ENCODE results near the gene GCNT4. TPM values are rescaled to one million over a fixed set of nuclear protein-coding genes. Genes with fewer than 3 reads are reported as not detected.

The GCNT4 gene
- polyA plus RNA-seq, 2 of the 4 experiments (the other 2 are of a cell fraction), result 0.28 to 0.39 TPM

DNA sequence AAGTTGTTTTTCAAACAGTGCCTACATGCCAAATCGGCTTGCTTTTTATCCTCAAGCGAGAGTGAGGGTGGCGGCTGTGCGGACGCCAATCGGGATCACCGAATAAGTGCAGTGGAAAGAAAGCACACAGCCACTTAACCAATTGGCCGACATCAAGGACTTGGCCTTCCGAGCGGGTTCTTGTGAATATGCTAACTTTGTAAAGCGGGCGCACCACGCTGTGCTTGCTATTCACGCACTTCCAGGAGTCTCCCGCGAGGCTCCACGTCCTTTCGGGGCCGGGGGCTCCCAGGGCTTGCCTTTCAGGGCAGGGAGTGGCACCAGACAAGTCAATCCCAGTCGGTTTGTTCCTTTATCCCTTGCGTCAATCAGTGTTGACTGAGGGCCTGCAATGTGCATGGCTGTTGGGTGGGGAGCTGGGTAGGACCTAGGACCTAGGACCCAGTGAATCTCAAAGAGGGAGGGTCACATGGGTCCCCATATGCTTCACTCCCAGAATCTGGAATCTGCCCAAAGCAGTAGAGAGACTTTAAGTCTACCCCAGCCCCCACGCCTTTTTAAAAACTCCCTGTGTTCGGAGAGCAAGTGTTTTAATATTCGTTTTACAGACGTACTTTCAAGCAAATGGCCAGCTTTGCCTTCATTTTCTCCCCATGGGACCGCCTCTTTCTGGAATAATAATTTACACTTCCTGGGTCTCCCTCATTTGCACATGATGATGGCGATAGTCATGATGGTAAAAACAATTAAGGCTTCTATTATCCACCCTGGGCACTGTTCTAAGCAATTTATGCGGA, 2.0 kb upstream of the GCNT4 start:
- no peak for FAIRE-seq
- Histone ChIP-seq H3K4me2 (peak overlapping the region; percentile 93), H3K27ac (peak overlapping the region; percentile 74 to 92), H3K4me1 (peaks cover 16% of the 10 kb centered on the region; the same call in 2 of the 3 replicates), H3K9me3 (no peaks in the 10 kb centered on the region), H3K4me3 (peak overlapping the region; percentile 73)
- ATAC-seq, result no peak
- CTCF ChIA-PET, result interaction anchor here (0.6 to 2.9 kb wide), 6 partner anchors 12 to 1361 kb away, joined by 3 to 16 read pairs (median 4); partner anchors contain the start of gene ANKRD31
- no peak for DNase-seq (ENCODE audit: low read depth in 1 of 2, low spot score in 1 of 2)
- 87% methylated on average over 28 of the region's 28 CpGs for WGBS (ENCODE audit: missing lambda C conversion rate)
- POLR2A ChIA-PET, result interaction anchor here (0.7 to 2.5 kb wide), 3 partner anchors 183 to 283 kb away, joined by 3 to 13 read pairs (median 9); partner anchors contain the start of genes ANKRD31 and HMGCR
- TF ChIP-seq POLR2AphosphoS2 (conservative IDR thresholded peaks at IDR 0.05; ENCODE audit: low read length) (no peak), RFX5 (IDR thresholded peaks at IDR 0.05) (no peak), BHLHE40 (IDR thresholded peaks at IDR 0.05; ENCODE audit: low read depth, low read length) (no peak), FOXS1 (CRISPR knock-in tag; IDR thresholded peaks at IDR 0.05) (no peak), ZSCAN20 (CRISPR knock-in tag; IDR thresholded peaks at IDR 0.05) (no peak)
- TF ChIP-seq, protein P1, sequence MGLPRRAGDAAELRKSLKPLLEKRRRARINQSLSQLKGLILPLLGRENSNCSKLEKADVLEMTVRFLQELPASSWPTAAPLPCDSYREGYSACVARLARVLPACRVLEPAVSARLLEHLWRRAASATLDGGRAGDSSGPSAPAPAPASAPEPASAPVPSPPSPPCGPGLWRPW (IDR thresholded peaks at IDR 0.05), result no peak

DNA sequence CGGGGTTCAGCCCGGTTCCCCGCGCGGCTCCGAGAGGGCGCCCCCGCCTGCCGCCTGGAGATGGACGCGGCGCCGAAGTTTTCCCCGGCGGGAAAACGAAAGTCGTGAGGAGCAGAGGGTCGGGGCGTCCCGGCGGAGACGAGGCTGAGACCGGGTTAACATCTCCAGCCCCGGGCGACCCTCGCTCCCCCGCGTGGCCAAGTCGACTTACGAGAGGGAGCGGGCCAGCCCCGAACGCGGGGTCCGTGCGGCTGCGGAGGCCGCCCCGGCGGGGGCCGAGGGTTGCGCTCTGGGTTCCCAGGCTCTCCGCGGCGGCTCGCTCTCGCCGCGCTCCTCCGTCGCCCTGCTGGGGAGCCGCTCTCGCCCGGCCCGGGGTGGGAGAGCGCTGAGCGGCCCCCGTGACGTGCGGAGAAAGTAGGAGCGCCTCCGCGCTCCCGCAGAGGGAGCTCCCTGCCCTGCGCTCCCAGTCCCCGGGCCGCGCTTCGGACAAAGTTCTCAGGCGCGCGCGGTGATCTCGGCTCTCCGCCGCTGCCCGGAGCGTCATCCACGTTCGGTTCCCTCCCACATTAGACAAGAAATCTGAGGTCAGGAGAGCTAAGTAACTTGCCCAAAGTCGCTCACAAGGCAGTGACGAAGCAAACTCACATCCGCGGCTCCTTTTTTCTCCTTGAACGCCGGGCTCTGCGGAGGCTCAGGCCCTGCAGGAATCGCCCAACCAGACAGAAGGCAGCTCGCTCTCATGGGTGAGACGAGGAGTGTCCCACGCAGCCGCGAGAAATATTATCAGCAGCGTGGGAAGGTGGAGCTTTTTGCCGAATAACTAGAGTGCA, 1.2 kb upstream of the GCNT4 start:
- WGBS (ENCODE audit: missing lambda C conversion rate), result 2% methylated on average over 40 of the region's 95 CpGs
- ChIA-PET CTCF (interaction anchor here (0.7 to 2.9 kb wide), 7 partner anchors 11 to 212 kb away, joined by 3 to 16 read pairs (median 5); partner anchors contain the start of gene ANKRD31), POLR2A (interaction anchor here (0.7 to 2.5 kb wide), 3 partner anchors 183 to 283 kb away, joined by 3 to 13 read pairs (median 9); partner anchors contain the start of genes ANKRD31 and HMGCR)
- Histone ChIP-seq H3K27ac (peak overlapping the region; percentile 74 to 92), H3K4me3 (peak overlapping the region; percentile 73), H3K9me3 (no peaks in the 10 kb centered on the region), H3K4me2 (peak overlapping the region; percentile 93), H3K4me1 (peaks cover 16% of the 10 kb centered on the region; the same call in 2 of the 3 replicates)
- TF ChIP-seq KDM5A (IDR thresholded peaks at IDR 0.05) (no peak), JUN (IDR thresholded peaks at IDR 0.05) (peak in 1 of 2 experiments; percentile 46; a peak in 1 of 5 replicates), RAD21 (conservative IDR thresholded peaks at IDR 0.05 in 1 of 2, IDR thresholded peaks at IDR 0.05 in 1 of 2) (0 out of 5 replicates have a peak, but pooled peaks of 1 of the 2 experiments have one; percentile 14), FOSL2 (IDR thresholded peaks at IDR 0.05) (no peak), FOSL2 (CRISPR knock-in tag; IDR thresholded peaks at IDR 0.05) (no peak), HDAC2 (IDR thresholded peaks at IDR 0.05) (0 out of 2 replicates have a peak, but pooled peaks have one; percentile 84)
- TF ChIP-seq, protein P2, sequence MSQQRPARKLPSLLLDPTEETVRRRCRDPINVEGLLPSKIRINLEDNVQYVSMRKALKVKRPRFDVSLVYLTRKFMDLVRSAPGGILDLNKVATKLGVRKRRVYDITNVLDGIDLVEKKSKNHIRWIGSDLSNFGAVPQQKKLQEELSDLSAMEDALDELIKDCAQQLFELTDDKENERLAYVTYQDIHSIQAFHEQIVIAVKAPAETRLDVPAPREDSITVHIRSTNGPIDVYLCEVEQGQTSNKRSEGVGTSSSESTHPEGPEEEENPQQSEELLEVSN (IDR thresholded peaks at IDR 0.05; ENCODE audit: borderline replicate concordance, low read depth), result peak; percentile 84
- TF ChIP-seq, protein P3, sequence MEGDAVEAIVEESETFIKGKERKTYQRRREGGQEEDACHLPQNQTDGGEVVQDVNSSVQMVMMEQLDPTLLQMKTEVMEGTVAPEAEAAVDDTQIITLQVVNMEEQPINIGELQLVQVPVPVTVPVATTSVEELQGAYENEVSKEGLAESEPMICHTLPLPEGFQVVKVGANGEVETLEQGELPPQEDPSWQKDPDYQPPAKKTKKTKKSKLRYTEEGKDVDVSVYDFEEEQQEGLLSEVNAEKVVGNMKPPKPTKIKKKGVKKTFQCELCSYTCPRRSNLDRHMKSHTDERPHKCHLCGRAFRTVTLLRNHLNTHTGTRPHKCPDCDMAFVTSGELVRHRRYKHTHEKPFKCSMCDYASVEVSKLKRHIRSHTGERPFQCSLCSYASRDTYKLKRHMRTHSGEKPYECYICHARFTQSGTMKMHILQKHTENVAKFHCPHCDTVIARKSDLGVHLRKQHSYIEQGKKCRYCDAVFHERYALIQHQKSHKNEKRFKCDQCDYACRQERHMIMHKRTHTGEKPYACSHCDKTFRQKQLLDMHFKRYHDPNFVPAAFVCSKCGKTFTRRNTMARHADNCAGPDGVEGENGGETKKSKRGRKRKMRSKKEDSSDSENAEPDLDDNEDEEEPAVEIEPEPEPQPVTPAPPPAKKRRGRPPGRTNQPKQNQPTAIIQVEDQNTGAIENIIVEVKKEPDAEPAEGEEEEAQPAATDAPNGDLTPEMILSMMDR (IDR thresholded peaks at IDR 0.05), result peak; percentile 35; the same call in 2 of the 3 replicates
- TF ChIP-seq, protein P4, sequence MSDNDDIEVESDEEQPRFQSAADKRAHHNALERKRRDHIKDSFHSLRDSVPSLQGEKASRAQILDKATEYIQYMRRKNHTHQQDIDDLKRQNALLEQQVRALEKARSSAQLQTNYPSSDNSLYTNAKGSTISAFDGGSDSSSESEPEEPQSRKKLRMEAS (IDR thresholded peaks at IDR 0.05), result peak; percentile 26; the same call in 1 of the 2 replicates
- DNase-seq (ENCODE audit: low read depth in 1 of 2, low spot score in 1 of 2) (peak; percentile 40 to 78), ATAC-seq (peak; percentile 71 to 75), FAIRE-seq (no peak)

DNA sequence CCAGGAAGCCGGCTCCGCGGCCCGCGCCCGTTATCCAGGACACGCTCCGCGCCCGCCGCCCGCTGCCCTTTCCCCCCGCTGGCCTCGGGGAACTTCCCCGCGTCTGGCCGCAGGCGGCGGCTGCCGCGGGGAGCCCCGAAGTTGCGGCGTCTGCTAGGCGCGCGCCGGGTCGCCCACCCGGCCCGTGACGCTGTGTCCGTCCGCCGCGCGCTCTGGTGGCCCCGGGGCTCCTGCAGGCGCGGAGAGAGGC, 621 bp upstream of the GCNT4 start:
- Histone ChIP-seq H3K9me3 (no peaks in the 10 kb centered on the region), H3K4me2 (peak overlapping the region; percentile 93), H3K4me1 (peaks cover 16% of the 10 kb centered on the region; the same call in 2 of the 3 replicates), H3K27ac (peak overlapping the region; percentile 74 to 92), H3K4me3 (peak overlapping the region; percentile 73)
- FAIRE-seq (no peak), ATAC-seq (no peak; a peak in 1 of 6 replicates), DNase-seq (ENCODE audit: low read depth in 1 of 2, low spot score in 1 of 2) (no peak)
- ChIA-PET POLR2A (interaction anchor here (1.1 to 2.5 kb wide), 2 partner anchors 184 to 284 kb away, joined by 9 to 13 read pairs; partner anchors contain the start of genes ANKRD31 and HMGCR), CTCF (interaction anchor here (1.7 to 1.8 kb wide), 2 partner anchors 208 to 212 kb away, joined by 5 to 10 read pairs; no protein-coding TSS in a partner anchor)
- WGBS (ENCODE audit: missing lambda C conversion rate), result 0% methylated on average over 9 of the region's 40 CpGs
- TF ChIP-seq, protein P5, sequence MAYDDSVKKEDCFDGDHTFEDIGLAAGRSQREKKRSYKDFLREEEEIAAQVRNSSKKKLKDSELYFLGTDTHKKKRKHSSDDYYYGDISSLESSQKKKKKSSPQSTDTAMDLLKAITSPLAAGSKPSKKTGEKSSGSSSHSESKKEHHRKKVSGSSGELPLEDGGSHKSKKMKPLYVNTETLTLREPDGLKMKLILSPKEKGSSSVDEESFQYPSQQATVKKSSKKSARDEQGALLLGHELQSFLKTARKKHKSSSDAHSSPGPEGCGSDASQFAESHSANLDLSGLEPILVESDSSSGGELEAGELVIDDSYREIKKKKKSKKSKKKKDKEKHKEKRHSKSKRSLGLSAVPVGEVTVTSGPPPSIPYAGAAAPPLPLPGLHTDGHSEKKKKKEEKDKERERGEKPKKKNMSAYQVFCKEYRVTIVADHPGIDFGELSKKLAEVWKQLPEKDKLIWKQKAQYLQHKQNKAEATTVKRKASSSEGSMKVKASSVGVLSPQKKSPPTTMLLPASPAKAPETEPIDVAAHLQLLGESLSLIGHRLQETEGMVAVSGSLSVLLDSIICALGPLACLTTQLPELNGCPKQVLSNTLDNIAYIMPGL (CRISPR knock-in tag; IDR thresholded peaks at IDR 0.05; ENCODE audit: borderline replicate concordance), result no peak
- TF ChIP-seq SMC3 (IDR thresholded peaks at IDR 0.05) (0 out of 3 replicates have a peak, but pooled peaks have one; percentile 4), EHF (CRISPR knock-in tag; IDR thresholded peaks at IDR 0.05) (no peak)

Measured in A549 (cell line).